GM21423 (cell line): ENCODE data around the gene GPR89A.
"Not testable (repeated sequence)": the region's sequence is repeated elsewhere in the genome, so short reads cannot be mapped to it uniquely, and the experiment has no call there.

ENCODE experiments used
- ATAC-seq: cut with Tn5 transposase; IDR thresholded peaks from one replicate; pipeline ENCODE4 v1.9.1; 2021; ENCODE audit warnings: mild to moderate bottlenecking, moderate library complexity; ENCODE audit not compliant: unreplicated experiment

Gene GPR89A

DNA sequence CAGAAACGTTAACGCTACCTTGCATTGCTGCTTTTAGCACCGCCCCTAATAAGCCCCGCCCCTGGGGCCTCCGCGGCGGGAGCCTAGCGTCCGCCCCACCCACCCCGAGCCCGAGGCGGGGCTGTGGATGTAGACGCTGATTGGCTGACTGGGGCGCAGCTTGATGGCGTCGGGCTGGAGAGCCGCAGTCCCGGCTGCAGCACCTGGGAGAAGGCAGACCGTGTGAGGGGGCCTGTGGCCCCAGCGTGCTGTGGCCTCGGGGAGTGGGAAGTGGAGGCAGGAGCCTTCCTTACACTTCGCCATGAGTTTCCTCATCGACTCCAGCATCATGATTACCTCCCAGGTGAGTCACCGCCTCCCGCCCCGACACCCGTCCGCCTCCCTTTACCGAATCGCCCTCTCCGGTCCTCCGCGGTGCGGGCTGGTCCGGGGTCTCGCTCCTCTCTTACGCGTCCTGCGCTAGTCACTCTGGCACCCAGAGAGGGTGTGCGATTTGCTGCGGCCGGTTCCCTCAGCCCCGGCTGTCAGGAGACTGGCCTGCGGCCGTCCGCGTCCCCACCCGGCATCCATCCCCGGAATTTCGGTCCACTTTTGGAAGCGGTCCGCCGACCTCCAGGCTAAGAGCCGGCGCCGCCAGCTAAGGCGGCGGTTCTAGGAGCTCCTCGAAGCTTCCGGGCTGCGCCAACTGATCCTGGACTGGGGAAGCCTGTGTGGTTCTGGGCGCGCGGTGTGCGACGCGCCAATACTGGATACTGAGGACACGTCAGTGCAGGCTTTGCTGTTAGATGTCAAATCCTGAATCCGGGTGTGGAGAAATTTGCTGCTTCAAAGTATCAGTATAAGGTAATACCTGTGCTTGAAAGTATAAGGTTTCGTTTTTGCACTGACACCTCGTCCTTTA is at the start of gene GPR89A:
TSS of gene GPR89A (plus strand) at position 156 of the 901 bp plus-strand sequence. CDS start at position 302, 146 bp downstream.
- peak; percentile 97 for ATAC-seq

DNA sequence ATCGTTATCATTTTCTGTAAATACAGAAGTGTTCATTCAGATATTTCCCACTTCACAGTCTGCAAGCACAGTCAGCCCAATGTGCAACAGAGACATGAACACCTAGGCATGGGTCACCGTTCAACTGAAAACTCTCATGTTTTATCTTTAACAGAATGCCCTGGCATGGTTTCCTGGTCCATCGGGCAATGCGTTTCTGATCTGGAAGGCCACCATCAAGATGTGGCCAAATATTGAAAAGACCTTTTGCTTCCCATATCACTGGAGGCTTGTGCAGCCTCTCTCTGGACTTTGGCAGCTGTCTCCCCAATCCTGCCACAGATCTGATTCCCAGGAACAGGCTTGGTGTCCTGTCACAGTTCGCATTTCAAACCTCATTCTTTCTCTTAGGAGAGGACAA is 21.0 kb upstream of the GPR89A start:
- ATAC-seq = not testable (repeated sequence)

DNA sequence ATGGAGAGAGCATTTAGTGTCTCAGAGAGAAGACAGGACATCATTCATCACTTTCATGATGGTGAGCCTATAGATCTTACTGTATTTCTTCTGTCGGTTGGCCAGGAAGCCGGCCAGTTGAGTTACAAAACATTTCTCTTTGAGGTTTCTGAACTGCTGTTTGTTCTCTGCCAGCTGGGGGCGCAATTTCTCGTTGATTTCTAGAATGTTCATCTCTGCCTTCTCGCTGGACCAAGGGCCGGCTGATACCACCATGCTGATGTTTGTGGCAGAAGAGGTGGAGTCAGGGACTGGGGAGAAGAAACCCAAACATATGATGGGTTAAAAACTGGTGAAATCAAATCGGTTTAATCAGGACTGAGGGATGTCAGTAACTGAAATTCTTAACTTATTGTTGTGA is 17.0 kb upstream of the GPR89A start:
- not testable (repeated sequence) for ATAC-seq

DNA sequence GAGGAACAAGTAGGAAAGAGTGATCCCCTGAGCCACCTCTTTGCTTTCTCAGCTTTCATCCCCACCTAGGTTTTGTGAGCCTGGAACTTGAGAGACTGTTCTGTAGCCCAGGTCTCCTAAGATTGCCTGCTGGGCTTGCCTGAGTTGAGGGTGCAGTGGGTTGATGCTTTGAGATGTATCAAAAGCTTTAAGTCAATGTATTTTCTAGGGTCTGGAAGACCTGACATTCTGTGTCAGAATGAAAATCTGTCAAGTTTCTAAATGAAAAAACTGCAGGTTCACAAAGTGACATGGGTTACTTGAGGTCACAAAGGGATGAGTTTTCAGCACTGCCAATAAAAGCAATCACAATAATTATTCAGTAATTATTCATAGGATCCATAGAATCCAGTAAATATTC is 15.4 kb upstream of the GPR89A start:
- ATAC-seq = not testable (repeated sequence)

DNA sequence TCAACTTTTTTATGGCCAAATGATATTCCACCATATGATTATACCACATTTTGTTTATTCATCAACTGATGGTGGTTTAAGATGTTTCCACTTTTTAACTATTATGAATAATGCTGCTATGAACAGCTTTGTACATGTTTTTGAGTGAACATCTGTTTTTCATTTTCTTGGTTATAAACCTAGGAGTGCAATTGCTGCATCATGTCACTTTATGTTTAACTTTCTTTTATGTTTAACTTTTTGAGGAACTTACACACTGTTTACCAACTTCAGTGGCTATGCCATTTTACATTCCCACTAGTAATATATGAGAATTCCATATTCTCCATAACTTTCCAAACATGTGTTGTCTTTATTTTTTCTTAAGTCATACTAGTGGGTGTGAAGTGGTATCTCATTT is 12.4 kb upstream of the GPR89A start:
- not testable (repeated sequence) for ATAC-seq

DNA sequence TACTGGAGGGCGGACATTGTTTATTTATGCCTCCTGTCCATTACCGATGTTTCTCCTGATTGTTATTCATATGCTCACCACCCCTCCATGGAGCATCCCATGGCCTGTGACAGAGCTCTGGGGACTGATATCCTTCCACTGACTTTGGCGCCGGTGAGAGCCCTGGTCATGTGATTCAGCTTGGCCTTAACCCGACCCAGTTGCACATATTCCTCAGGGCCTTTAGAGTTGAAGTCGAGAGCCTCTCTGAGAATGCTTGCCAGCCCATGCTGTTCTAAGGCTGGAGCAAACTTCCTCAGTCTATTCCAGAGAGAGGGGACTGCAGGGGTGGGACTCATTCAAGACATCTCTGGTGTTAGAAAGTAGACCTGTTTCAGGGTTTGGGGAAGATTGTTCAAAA is 11.6 kb upstream of the GPR89A start:
- not testable (repeated sequence) for ATAC-seq

DNA sequence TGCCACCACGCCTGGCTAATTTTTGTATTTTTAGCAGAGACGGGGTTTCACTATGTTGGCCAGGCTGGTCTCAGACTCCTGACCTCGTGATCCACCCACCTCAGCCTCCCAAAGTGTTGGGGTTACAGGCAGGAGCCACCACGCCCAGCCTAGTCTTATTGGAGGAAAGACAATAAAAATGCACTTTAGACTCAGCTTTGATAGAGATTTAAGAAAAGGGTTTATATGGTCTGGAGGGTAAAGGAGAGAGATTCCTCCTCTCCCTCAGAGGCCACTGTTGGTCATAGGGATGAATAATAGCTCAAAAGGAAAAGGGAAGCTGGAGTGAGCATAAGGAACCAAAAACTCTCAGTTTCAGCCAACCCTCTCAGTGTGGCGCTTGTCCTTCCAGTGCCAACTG is 8.4 kb upstream of the GPR89A start:
- not testable (repeated sequence) for ATAC-seq

DNA sequence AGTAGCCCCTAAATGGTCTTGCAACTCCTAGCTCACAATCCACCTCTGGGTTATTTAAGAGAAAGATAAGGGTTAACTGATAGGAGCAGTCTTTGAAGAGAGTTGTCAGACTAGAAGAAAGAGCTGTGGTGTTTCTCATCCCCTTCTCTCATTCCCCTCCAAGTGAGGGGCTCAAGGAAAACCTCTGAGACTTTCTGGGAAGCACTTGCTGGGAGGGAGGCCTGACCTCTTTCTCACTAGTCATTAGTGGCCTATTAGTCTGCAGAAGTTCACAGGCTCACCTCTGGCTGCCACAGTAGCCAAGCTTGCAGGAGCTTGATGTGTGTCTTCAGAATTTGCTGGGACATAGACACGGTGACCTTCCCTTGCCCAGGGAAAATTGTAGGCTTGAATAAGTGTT is 6.2 kb upstream of the GPR89A start:
- ATAC-seq = no peak

DNA sequence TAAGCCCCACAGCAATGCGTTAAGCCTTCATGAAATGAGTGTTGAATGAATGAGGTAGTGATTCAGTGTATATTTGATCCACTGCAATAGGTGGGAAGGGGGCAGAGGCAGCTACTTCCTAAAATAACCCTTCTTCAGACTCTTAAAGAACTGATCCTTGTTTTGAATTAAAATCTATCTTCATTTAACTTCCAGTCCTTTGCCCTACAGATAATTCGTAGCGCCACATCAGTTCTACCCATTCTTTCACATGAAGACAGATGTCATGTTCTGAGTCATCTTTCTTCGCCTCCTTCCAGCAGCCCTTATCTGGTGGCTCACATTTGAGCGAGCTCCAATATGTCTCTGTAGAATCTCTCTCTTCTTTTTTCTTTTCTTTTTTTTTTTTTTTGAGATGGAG is 948 bp upstream of the GPR89A start:
- not testable (repeated sequence) for ATAC-seq

DNA sequence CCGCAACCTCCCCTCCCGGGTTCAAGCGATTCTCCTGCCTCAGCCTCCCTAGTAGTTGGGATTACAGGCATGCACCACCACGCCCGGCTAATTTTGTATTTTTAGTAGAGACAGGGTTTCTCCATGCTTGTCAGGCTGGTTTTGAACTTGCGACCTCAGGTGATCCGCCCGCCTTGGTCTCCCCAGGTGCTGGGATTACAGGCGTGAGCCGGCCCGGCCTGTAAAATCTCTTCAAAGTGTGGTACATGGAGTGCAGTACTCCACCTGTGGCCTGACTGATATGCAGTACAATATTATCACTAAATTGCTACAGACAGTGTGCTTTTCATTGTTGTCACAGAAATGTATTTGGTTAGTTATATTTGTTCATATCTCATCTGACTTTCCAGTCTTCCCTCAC is 499 bp upstream of the GPR89A start:
- not testable (repeated sequence) for ATAC-seq

DNA sequence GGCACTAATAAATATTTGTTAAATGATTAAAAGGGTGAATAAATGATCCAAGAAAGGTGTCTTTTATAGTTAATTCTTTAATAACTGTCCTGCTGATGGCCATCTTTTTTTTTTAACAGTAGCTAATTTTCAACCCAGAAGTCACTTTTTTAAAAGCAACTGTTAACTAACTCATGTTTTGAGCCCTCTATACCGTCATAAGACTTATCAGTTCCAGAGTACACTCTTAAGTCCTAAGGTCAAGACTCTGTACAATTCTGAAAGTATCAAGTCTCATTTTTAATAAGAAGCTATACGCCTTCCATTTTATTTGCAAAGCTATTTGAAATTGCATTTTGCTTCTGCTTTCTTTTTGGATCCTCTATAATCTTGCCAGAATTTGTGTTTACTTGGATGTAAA is 3.0 kb downstream of the GPR89A start:
- ATAC-seq = not testable (repeated sequence)

DNA sequence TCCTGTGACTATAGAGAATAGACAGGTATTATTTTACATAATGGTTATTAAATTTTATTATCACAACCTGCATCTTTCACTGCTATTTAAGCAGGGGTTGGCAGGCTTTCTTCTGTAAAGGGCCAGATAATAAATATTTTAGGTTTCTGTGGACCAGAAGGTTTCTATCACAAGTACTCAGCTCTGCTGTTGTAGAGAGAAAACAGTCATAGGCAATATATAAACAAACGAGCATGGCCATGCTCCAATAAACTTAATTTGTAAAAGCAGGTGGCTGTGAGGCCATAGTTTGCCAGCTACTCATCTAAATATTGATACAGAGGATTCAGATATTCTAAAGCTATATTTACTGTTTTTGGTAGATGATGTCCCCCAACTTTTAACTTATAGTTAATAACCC is 12.3 kb downstream of the GPR89A start:
- not testable (repeated sequence) for ATAC-seq

DNA sequence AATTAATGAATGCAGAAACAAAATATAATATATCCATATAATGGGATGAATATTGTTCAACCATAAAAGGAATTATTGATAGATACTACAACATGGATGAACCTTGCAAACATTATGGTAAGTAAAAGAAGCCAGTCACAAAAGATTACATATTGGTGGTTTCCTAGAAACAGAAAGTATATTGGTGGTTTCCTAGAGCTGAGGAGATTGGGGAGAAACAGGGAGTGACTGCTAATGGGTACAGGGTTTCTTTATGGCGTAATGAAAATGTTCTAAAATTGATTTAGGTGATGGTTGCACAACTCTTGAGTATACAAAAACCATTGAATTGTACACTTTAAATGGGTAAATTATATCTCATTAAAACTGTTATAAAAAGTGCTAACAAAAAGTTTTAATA is 14.4 kb downstream of the GPR89A start:
- not testable (repeated sequence) for ATAC-seq

DNA sequence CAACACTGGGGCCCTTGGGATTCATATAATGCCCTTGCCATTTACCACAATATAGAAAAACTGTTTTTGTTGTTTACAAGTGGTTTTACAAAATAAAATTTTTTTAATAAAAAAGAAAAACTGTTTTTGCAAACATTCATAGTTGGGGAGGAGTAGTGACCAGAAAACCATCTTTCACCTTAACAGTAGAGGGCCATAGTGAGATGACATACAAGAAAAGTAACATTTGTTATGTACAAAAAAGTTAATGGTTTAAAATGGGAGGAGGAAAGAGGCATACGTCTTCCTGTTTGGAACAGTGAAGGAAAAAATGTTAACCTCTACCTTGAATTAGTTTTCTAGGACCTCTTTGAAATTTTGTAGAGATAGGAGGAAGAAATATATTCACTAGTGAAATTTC is 28.4 kb downstream of the GPR89A start:
- ATAC-seq = not testable (repeated sequence)

DNA sequence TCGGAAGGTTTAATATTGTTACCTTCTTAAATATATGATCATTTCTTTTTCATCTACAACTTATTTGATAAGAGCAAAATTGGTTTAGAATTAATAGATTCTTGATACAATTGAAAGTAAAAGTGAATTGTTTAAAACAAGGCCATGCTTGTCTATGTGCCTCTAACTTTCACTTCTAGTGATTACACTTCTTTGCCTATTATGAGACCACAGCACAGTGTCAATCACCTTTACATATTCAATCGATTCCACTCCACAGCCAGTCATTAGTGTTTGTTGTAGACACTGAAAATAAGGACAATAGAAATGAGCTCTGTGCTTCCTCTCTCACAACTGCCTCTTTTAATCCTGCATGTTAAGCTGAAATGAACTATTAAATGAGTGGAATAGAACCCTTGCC is 34.1 kb downstream of the GPR89A start:
- ATAC-seq = not testable (repeated sequence)

DNA sequence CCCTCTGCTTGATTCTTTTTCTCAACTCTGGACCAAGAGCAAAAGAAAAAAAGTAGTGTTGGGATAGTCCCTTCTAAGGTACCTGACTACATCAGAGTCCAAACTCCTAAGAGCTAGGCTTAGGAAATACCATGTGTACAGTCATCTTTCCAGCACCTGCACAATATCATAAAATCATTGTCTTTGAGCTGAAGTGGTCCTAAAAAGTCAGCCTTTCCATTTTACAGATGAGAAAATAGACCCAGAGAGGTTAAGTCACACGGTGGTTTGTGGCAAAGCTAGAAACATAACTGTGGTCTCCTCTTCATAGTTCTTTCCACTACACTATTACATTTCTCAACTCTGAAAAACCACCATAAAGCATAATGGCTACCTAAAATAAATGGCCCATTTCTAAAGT is 36.2 kb downstream of the GPR89A start:
- ATAC-seq = peak; percentile 57

DNA sequence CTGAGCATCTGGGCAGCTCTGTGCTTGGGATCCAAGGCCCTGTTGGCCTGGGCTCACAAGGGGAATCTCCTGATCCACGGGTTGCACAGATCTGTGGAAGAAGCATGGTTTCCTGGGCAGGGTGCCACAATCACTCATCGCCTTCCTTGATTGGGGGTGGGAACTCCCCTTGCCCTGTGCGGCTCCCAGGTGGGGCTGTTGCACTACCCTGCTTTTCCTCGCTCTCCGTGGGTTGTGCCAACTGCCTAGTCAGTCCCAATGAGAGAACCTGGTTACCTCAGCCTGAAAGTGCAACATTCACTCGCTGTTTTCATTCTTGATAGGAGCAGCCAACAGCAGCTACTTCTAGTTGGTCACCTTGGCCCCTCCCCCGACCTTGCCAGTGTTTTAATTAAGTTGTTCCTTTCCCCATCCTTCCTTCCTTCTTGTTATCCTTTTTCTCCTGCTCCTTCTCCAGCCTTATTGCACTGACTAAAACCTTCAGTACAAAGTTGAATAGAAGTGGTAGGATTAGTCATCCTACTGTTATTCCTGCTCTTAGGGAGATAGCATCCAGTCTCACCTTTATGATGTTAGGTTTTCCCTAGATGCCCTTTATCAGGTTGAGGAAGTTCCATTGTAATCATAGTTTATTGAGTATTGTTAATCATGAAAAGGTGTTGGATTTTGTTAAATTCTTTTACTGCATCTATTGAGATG is 48.6 kb downstream of the GPR89A start:
- ATAC-seq = not testable (repeated sequence)

DNA sequence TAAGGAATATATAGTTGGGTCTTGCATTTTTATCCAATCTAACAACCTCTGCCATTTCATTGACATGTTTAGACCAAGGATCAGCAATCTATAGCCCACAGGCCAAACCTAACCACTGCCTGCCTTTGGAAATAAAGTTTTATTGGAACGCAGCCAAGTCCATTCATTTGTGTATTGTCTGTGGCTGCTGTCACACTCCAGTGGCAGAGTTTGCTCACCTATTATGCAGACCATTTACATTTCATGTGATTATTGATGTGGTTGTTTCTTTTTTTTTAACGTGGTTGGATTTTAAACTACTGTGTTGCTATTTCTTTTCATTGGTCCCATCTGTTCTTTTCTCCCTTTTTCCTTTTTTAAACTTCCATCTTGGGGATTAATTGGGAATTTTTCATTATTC is 54.7 kb downstream of the GPR89A start:
- not testable (repeated sequence) for ATAC-seq

DNA sequence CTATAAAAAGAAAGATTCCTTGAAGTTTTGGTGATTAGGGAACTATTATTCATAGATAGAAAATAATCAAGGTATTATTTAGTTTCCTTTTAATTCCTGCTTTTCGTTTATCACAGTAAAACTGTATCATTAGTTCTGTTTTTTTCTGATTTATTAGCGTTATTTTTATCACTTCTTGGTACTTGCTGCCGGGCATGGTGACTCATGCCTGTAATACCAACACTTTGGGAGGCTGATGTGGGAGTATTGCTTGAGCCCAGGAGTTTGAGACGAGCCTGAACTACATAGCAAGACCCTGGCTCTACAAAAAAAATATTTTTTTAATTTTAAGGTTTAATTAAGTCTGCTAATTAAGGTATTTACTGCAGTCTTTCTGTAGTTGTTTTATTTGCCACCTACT is 57.2 kb downstream of the GPR89A start:
- not testable (repeated sequence) for ATAC-seq

DNA sequence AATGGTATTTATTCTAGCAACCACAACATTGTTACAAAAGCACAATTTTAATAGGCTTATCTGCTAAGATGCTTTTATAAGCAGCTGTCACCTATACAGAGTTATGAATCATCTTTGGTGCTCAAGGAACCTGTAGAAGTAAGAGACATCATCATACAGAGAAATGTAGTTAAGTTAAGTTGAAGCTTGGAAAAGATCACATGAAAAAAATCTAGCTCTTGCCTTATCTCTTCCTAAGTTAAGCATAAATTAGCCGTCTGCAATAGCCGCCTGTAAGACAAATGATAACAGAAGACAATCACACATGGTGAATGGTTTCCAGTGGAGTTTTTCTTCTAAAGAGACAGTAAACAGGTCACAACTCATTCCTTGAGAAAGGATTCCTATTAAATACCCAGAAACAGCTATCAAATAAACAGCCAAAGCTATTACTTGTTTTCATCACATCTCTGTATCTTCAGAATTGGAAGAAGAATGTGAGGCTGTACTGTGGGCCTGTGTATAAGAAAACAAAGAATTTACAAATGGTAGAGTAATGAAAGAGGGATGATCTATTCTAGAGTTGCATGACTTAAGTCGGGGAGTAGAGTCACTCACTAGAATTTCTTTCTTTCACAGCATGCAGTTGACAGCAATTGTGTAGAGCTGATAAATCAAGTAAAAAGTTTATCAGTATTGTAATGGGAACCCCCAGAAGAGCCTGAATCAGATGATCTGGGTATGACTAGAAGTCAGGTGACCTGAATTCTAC is 63.4 kb downstream of the GPR89A start:
- not testable (repeated sequence) for ATAC-seq

DNA sequence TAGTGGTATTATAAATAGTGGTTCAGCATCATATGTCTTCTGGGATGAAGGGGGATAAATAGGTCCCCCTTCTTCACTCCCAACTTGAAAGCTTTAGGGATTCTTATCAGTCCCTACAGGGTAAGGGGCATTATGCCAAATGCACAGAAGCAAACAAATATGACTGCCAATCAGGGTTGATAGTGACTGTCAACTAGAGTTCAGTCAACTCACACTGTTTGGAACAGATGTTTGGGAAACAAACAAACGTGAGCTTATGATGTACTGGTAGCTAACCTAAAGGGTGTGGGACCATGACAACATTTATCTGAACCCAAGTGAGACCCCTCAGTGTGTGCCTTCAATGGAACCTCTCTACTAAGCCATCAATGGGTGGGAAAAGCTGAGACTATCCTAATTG is 65.4 kb downstream of the GPR89A start:
- ATAC-seq = not testable (repeated sequence)
